Trophoblast cell (in vitro differentiated cells and primary cell): ENCODE data around the gene GPR148.

Experiments
- DNase-seq, 2 donors: peaks; one replicate each; pipeline ENCODE4 v3.0.0-alpha.2; 2016
- H2AFZ ChIP-seq: 2 replicates; pipeline ENCODE4 v1.6.1; 2013; ENCODE audit warnings: low read length, moderate library complexity, mild to moderate bottlenecking; ENCODE audit not compliant: insufficient read depth, poor library complexity
- H2AK5ac ChIP-seq: 2 replicates; pipeline ENCODE4 v1.6.1; 2013; ENCODE audit warnings: mild to moderate bottlenecking, low read length
- H2BK120ac ChIP-seq: 2 replicates; pipeline ENCODE4 v1.6.1; 2013; ENCODE audit warnings: low read length, mild to moderate bottlenecking, moderate library complexity; ENCODE audit not compliant: insufficient read depth, poor library complexity
- H2BK12ac ChIP-seq: 2 replicates; pipeline ENCODE4 v1.6.1; 2013; ENCODE audit warnings: mild to moderate bottlenecking, low read length, moderate library complexity
- H2BK5ac ChIP-seq: 2 replicates; pipeline ENCODE4 v1.6.1; 2013; ENCODE audit warnings: low read length, low read depth, moderate library complexity, mild to moderate bottlenecking; ENCODE audit not compliant: poor library complexity
- H3K14ac ChIP-seq: 2 replicates; pipeline ENCODE4 v1.6.1; 2013; ENCODE audit warnings: mild to moderate bottlenecking, low read length
- H3K18ac ChIP-seq: 2 replicates; pipeline ENCODE4 v1.6.1; 2013; ENCODE audit warnings: mild to moderate bottlenecking, low read length
- H3K23ac ChIP-seq: 2 replicates; pipeline ENCODE4 v1.6.1; 2013; ENCODE audit warnings: low read length
- H3K27ac ChIP-seq: 2 replicates; pipeline ENCODE4 v1.5.1; 2013; ENCODE audit warnings: low read depth, mild to moderate bottlenecking, inconsistent platforms, low read length, moderate library complexity
- H3K27me3 ChIP-seq: 2 replicates; pipeline ENCODE4 v1.6.1; 2013; ENCODE audit warnings: inconsistent platforms, mild to moderate bottlenecking, low read length, moderate library complexity; ENCODE audit not compliant: insufficient read depth
- H3K36me3 ChIP-seq, 2 experiments: 1 replicate in 1 of 2; 2 replicates in 1 of 2; pipeline ENCODE4 v1.6.1; 2013; ENCODE audit warnings: low read length in 2 of 2, mild to moderate bottlenecking in 2 of 2, moderate library complexity in 1 of 2; ENCODE audit not compliant: insufficient read depth in 2 of 2, control insufficient read depth in 1 of 2
- H3K4ac ChIP-seq: 2 replicates; pipeline ENCODE4 v1.6.1; 2013; ENCODE audit warnings: low read depth, mild to moderate bottlenecking, low read length, moderate library complexity
- H3K4me1 ChIP-seq, 2 experiments: 1 replicate in 1 of 2; 2 replicates in 1 of 2; pipeline ENCODE4 v1.6.1; 2013; ENCODE audit warnings: low read length in 2 of 2, mild to moderate bottlenecking in 2 of 2, moderate library complexity in 1 of 2; ENCODE audit not compliant: insufficient read depth in 2 of 2, control insufficient read depth in 1 of 2
- H3K4me2 ChIP-seq: 2 replicates; pipeline ENCODE4 v1.6.1; 2013; ENCODE audit warnings: inconsistent platforms, mild to moderate bottlenecking, low read length, moderate library complexity
- H3K4me3 ChIP-seq: 2 replicates; pipeline ENCODE4 v1.5.1; 2013; ENCODE audit warnings: mild to moderate bottlenecking, low read depth, low read length, inconsistent platforms
- H3K79me1 ChIP-seq: one replicate; pipeline ENCODE4 v1.6.1; 2013; ENCODE audit warnings: low read length
- H3K79me2 ChIP-seq: 2 replicates; pipeline ENCODE4 v1.6.1; 2013; ENCODE audit warnings: low read length, mild to moderate bottlenecking; ENCODE audit not compliant: control insufficient read depth, insufficient read depth, poor library complexity
- H3K9ac ChIP-seq: 2 replicates; pipeline ENCODE4 v1.6.1; 2013; ENCODE audit warnings: mild to moderate bottlenecking, low read length
- H3K9me3 ChIP-seq: 2 replicates; pipeline ENCODE4 v1.6.1; 2013; ENCODE audit warnings: low read depth, mild to moderate bottlenecking, control low read depth, inconsistent platforms, low read length; ENCODE audit not compliant: insufficient read depth
- H4K12ac ChIP-seq: 2 replicates; pipeline ENCODE4 v1.6.1; 2013; ENCODE audit warnings: low read depth, mild to moderate bottlenecking, low read length, moderate library complexity
- H4K8ac ChIP-seq: 2 replicates; pipeline ENCODE4 v1.6.1; 2013; ENCODE audit warnings: low read depth, mild to moderate bottlenecking, low read length, moderate library complexity
- H4K91ac ChIP-seq: one replicate; pipeline ENCODE4 v1.6.1; 2013; ENCODE audit warnings: low read depth, mild to moderate bottlenecking, low read length, moderate library complexity
- WGBS: extraction: QIAGEN DNeasy Blood & Tissue Kit; methylation state at CpG from one replicate; pipeline ENCODE4 v1.1.7; 2013; ENCODE audit warnings: missing lambda C conversion rate; ENCODE audit not compliant: insufficient read length, insufficient coverage; ENCODE audit errors: extremely low coverage; 5-methylcytosine and 5-hydroxymethylcytosine counted together

The GPR148 gene

GRCh38 chr2:130762031-130762909, 33.4 kb downstream of the GPR148 start:
- Histone ChIP-seq H2BK12ac (no peak overlapping the region), H2BK120ac (no peak overlapping the region), H3K4me2 (no peak overlapping the region), H3K79me2 (no peaks in the 10 kb centered on the region), H3K18ac (no peak overlapping the region), H2AK5ac (no peak overlapping the region), H3K36me3 (no peaks in the 10 kb centered on the region), H3K14ac (no peak overlapping the region), H3K23ac (no peak overlapping the region), H3K27me3 (peaks cover 3% of the 10 kb centered on the region), H3K27ac (no peak overlapping the region), H4K12ac (no peak overlapping the region), H3K4ac (no peak overlapping the region), H2BK5ac (no peak overlapping the region), H3K4me3 (no peak overlapping the region), H2AFZ (no peak overlapping the region), H3K79me1 (no peaks in the 10 kb centered on the region), H3K9ac (no peak overlapping the region), H4K8ac (no peak overlapping the region), H3K9me3 (peaks cover 2% of the 10 kb centered on the region), H4K91ac (no peak overlapping the region), H3K4me1 (no peaks in the 10 kb centered on the region)
- WGBS: no CpG with 5 or more reads among the region's 37 CpGs
- no peak for DNase-seq

GRCh38 chr2:130762910-130763385, 34.1 kb downstream of the GPR148 start:
- Histone ChIP-seq H2BK5ac (no peak overlapping the region), H4K91ac (no peak overlapping the region), H3K4me1 (no peaks in the 10 kb centered on the region), H2BK12ac (no peak overlapping the region), H3K36me3 (no peaks in the 10 kb centered on the region), H2AK5ac (no peak overlapping the region), H3K79me1 (no peaks in the 10 kb centered on the region), H3K14ac (no peak overlapping the region), H3K4me3 (no peak overlapping the region), H2BK120ac (no peak overlapping the region), H3K4me2 (no peak overlapping the region), H3K27ac (no peak overlapping the region), H3K23ac (no peak overlapping the region), H2AFZ (no peak overlapping the region), H3K9ac (no peak overlapping the region), H3K9me3 (peaks cover 2% of the 10 kb centered on the region), H3K18ac (no peak overlapping the region), H3K4ac (no peak overlapping the region), H3K79me2 (no peaks in the 10 kb centered on the region), H4K12ac (no peak overlapping the region), H3K27me3 (no peaks in the 10 kb centered on the region), H4K8ac (no peak overlapping the region)
- no CpG with 5 or more reads among the region's 22 CpGs for WGBS
- DNase-seq: no peak

- H2AFZ ChIP-seq: no peak overlapping the region
These were observed 34.5 kb downstream of the GPR148 start for GRCh38 chr2:130763405-130763804.

GRCh38 chr2:130764035-130764820, 35.4 kb downstream of the GPR148 start:
- no peak overlapping the region for H3K14ac ChIP-seq
- no peak overlapping the region for H2AFZ ChIP-seq
- no peak overlapping the region for H3K4ac ChIP-seq
- no peak overlapping the region for H2AK5ac ChIP-seq
- no peaks in the 10 kb centered on the region for H3K79me2 ChIP-seq
- H3K9me3 ChIP-seq: peaks cover 2% of the 10 kb centered on the region
- no peak overlapping the region for H4K91ac ChIP-seq
- no peak overlapping the region for H3K4me2 ChIP-seq
- no peak overlapping the region for H3K27ac ChIP-seq
- no peak overlapping the region for H4K8ac ChIP-seq
- no peak overlapping the region for H4K12ac ChIP-seq
- H3K9ac ChIP-seq: no peak overlapping the region
- no peak overlapping the region for H2BK12ac ChIP-seq
- no peaks in the 10 kb centered on the region for H3K36me3 ChIP-seq
- no peak overlapping the region for H3K4me3 ChIP-seq
- H2BK120ac ChIP-seq: no peak overlapping the region
- H3K27me3 ChIP-seq: no peaks in the 10 kb centered on the region
- H3K79me1 ChIP-seq: no peaks in the 10 kb centered on the region
- no peak overlapping the region for H3K23ac ChIP-seq
- no peaks in the 10 kb centered on the region for H3K4me1 ChIP-seq
- no peak overlapping the region for H2BK5ac ChIP-seq
- no CpG with 5 or more reads among the region's 15 CpGs for WGBS
- no peak for DNase-seq
- H3K18ac ChIP-seq: no peak overlapping the region

More at GRCh38 chr2:130763405-130763804, 34.5 kb downstream of the GPR148 start:
- no peak overlapping the region for H3K4ac ChIP-seq
- DNase-seq: no peak
- no peaks in the 10 kb centered on the region for H3K27me3 ChIP-seq
- no peak overlapping the region for H2BK12ac ChIP-seq
- H2AK5ac ChIP-seq: no peak overlapping the region
- no peak overlapping the region for H2BK5ac ChIP-seq
- H3K23ac ChIP-seq: no peak overlapping the region
- H3K14ac ChIP-seq: no peak overlapping the region
- H4K12ac ChIP-seq: no peak overlapping the region
- WGBS: no CpG with 5 or more reads among the region's 12 CpGs
- no peak overlapping the region for H3K4me3 ChIP-seq
- peaks cover 2% of the 10 kb centered on the region for H3K9me3 ChIP-seq
- no peak overlapping the region for H4K91ac ChIP-seq
- no peak overlapping the region for H2BK120ac ChIP-seq
- no peaks in the 10 kb centered on the region for H3K79me1 ChIP-seq
- no peak overlapping the region for H3K27ac ChIP-seq
- no peaks in the 10 kb centered on the region for H3K79me2 ChIP-seq
- H3K9ac ChIP-seq: no peak overlapping the region
- no peaks in the 10 kb centered on the region for H3K36me3 ChIP-seq
- H3K4me1 ChIP-seq: no peaks in the 10 kb centered on the region
- no peak overlapping the region for H3K4me2 ChIP-seq
- no peak overlapping the region for H3K18ac ChIP-seq
- no peak overlapping the region for H4K8ac ChIP-seq
